H1 (cell line): Measurements from ENCODE around the gene PDGFA. TPM values are rescaled to one million over a fixed set of nuclear protein-coding genes. Genes with fewer than 3 reads are reported as not detected.

Source experiments
- BRCA1 ChIP-seq: IDR thresholded peaks from 2 replicates; pipeline ENCODE4 v1.6.1; 2012; ENCODE audit warnings: low read depth, low read length, improper control_type of control experiment
- CREB1 ChIP-seq: IDR thresholded peaks from 2 replicates; pipeline ENCODE4 v1.6.1; 2012; ENCODE audit warnings: inconsistent platforms
- NANOG ChIP-seq: IDR thresholded peaks from 2 replicates; pipeline ENCODE4 v1.6.1; 2011; ENCODE audit warnings: low read length, low read depth, mild to moderate bottlenecking, inconsistent platforms; ENCODE audit not compliant: insufficient read depth, poor library complexity, severe bottlenecking
- polyA plus RNA-seq, 7 experiments: library from polyadenylated mRNA; depleted of rRNA in 3 of 7; stranded (reverse) in 5 of 7; unstranded in 2 of 7; fragments of >200 nt in 5 of 7; fragments of 200-250 nt in 2 of 7; gene quantifications; 1 replicate in 5 of 7; 2 replicates in 1 of 7; 4 replicates in 1 of 7; pipeline versions ENCODE4 v1.2.1 to v1.2.3, GENCODE V29; 2011 to 2013; ENCODE audit warnings: missing spikeins in 2 of 7, mixed read lengths in 2 of 7
- total RNA-seq: library from RNA; stranded (reverse); fragmentation: NEBNext Ultra II Directional; extraction: Animal tissue kit (Norgen Biotek cat#: 25700); gene quantifications from 2 replicates; pipeline ENCODE4 v1.2.1, GENCODE V29; 2021

The PDGFA gene
- total and polyA plus RNA-seq, 2 of the 8 experiments (the other 6 are each of a cell fraction or from before 2014, with no cell fraction given), result 21.1 to 43.0 TPM

DNA sequence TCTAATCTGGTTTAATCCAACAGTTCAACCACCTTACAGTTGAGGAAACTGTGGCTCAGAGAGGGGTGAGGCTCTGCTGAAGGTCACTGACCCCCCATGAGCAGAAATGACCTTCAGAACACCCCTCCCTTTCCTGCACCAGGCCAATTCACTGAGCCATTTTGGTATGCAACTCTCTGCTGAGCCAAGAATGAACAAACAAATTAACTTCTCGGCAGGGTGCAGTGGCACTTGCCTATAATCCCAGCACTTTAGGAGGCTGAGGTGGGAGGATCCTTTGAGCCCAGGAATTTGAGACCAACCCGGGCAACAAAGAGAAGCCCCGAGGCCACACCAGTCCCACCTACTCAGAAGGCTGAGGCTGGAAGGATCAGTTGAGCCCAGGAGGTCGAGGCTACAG, 29.8 kb downstream of the PDGFA start (continued):
- TF ChIP-seq NANOG (no peak), CREB1 (no peak), BRCA1 (no peak)
